GM12872 (cell line): Measurements from ENCODE around the gene TNFAIP3.

Experiments
- CTCF ChIP-seq: IDR thresholded peaks from 3 replicates; pipeline ENCODE4 v1.5.1; 2011; ENCODE audit warnings: low read depth, mild to moderate bottlenecking, low read length, moderate library complexity; ENCODE audit not compliant: insufficient read depth

Gene TNFAIP3

DNA sequence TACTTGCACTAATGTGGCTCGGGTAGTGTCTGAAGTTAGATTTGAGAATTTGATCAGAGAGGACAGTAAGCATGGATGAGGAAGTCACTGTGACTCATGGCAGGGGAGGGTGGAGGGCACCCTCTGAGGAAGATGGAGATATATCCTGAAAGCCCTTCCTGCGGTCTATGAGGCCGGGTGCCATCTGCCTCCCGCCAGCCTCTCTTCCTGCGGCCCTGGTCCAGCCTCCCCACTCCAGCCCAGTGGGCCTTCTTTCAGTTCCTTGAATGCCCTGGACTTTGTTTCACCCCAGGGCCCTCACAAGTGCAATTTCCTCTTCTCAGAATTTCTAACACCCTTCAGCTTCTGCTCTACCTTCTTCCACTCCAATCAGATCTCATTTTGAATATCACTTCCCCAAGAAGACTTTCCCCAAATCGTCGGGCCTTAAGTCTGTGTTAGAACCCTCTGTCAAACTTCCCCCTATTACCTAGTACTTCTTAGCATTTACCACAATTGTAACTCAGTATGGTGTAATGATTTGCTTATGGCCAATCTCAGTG, 20.2 kb upstream of the TNFAIP3 start:
- TF ChIP-seq CTCF: no peak

DNA sequence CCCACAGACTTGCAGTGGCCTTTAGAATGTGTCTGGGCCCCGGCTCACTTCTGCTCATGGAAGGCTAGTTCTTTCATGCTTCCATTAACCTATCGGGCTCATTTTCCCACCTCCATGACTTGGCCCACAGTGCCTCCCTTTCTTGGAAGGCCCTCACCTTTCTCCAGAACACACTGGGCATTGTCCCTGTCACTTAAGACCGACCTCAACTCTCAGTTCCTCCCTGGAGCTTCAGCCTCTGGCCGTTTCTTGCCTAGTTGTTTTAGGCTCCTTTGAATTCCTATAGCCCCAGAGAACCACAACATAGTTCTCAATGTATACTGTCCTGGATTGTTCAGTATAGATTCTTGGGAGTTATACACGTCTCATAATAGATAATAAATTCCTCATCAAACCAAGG, 19.3 kb upstream of the TNFAIP3 start:
- TF ChIP-seq CTCF: no peak

- no peak for TF ChIP-seq CTCF
These were observed 18.4 kb upstream of the TNFAIP3 start for GRCh38 chr6:137848672-137849071.

- TF ChIP-seq CTCF: no peak
These were observed 17.7 kb upstream of the TNFAIP3 start for GRCh38 chr6:137849181-137849980.

GRCh38 chr6:137849981-137850714, 16.9 kb upstream of the TNFAIP3 start:
- TF ChIP-seq CTCF: no peak

DNA sequence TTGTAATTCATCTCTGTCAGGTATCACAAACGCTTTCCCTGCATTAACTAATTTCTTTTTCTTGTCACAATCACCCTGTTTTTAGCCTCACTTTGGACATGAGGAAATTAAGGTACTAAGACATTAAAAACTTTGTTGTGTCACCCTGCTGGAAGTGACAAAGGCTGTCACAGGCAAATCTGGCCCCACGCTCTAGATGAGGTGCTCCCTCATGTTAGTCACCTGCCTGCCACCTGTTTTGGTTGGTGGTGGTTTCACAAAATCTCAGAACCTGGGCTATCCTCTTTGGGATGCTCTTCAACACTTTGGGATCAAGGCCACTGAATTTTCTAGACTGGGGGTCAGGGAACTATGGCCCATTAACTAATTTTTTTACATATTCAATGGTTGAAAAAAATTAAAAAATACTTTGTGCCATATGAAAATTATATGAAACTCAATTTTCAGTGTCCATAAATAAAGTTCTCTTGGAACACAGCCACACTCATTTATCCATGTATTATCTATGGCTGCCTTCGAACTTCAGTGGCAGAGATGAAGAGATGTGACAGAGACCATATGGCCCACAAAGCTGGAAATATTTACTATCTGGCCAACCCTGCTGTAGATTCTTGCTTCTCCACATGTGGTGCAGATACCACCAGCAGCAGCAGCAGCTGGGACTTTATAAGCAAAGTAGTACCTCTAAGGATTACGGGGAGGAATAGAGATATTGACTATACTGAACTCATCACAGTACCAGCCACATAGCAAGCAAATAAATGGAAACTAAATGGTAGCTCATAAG, 16.1 kb upstream of the TNFAIP3 start:
- TF ChIP-seq CTCF: no peak

GRCh38 chr6:137851669-137852068, 15.4 kb upstream of the TNFAIP3 start:
- no peak for TF ChIP-seq CTCF
